NCI-H526 (cell line): Measurements from ENCODE around the gene COL6A2.
"Not testable (repeated sequence)": the region's sequence is repeated elsewhere in the genome, so short reads cannot be mapped to it uniquely, and the experiment has no call there.

ENCODE experiments used
- DNase-seq, 2 experiments: peaks; one replicate each; lab custom pipeline; 2025; lab: John Stamatoyannopoulos, UW

COL6A2 gene

GRCh38 chr21:46061063-46061462 is 36.8 kb upstream of the COL6A2 start:
- no peak for DNase-seq

- no peak for DNase-seq
Measured at GRCh38 chr21:46061518-46061917, 36.4 kb upstream of the COL6A2 start.

- DNase-seq, result no peak
Measured at GRCh38 chr21:46061950-46062349, 36.0 kb upstream of the COL6A2 start.

- DNase-seq, result no peak
Measured at GRCh38 chr21:46062471-46063211, 35.3 kb upstream of the COL6A2 start.

- no peak for DNase-seq
Measured at GRCh38 chr21:46063227-46063626, 34.7 kb upstream of the COL6A2 start.

- no peak for DNase-seq
Measured at GRCh38 chr21:46063734-46064680, 33.9 kb upstream of the COL6A2 start.

GRCh38 chr21:46064870-46065214 is 33.1 kb upstream of the COL6A2 start:
- no peak for DNase-seq

- DNase-seq, result peak in 1 of 2 experiments; percentile 28
Measured at GRCh38 chr21:46065215-46065913, 32.5 kb upstream of the COL6A2 start.

- no peak for DNase-seq
Measured at GRCh38 chr21:46065914-46066551, 31.9 kb upstream of the COL6A2 start.

GRCh38 chr21:46066591-46067331 is 31.2 kb upstream of the COL6A2 start:
- DNase-seq, result no peak

- DNase-seq, result no peak
Measured at GRCh38 chr21:46067505-46068201, 30.3 kb upstream of the COL6A2 start.

GRCh38 chr21:46068516-46069079 is 29.3 kb upstream of the COL6A2 start:
- DNase-seq, result no peak

GRCh38 chr21:46069166-46069565 is 28.7 kb upstream of the COL6A2 start:
- DNase-seq, result no peak

- no peak for DNase-seq
Measured at GRCh38 chr21:46069719-46070279, 28.1 kb upstream of the COL6A2 start.

GRCh38 chr21:46071082-46071481 is 26.8 kb upstream of the COL6A2 start:
- no peak for DNase-seq

GRCh38 chr21:46076724-46077123 is 21.2 kb upstream of the COL6A2 start:
- not testable (repeated sequence) for DNase-seq

- DNase-seq, result no peak
Measured at GRCh38 chr21:46077674-46078101, 20.2 kb upstream of the COL6A2 start.

- no peak for DNase-seq
Measured at GRCh38 chr21:46078322-46078977, 19.5 kb upstream of the COL6A2 start.

GRCh38 chr21:46078978-46079351 is 18.9 kb upstream of the COL6A2 start:
- no peak for DNase-seq
